Loucy (cell line): ENCODE measurements around the gene CCDC88A.

Experiments
- H2AFZ ChIP-seq: fragments of 200-600 bp; sonication (generic); 2 replicates; pipeline ENCODE4 v1.6.0; 2016; ENCODE audit warnings: antibody characterized with exemption, mild to moderate bottlenecking, low read length, moderate library complexity
- H3F3A ChIP-seq: fragments of 200-600 bp; 2 replicates; pipeline ENCODE4 v1.6.0; 2016; ENCODE audit warnings: antibody characterized with exemption, low read depth, mild to moderate bottlenecking
- H3K27me3 ChIP-seq: fragments of 200-600 bp; sonication (generic); 2 replicates; pipeline ENCODE4 v1.6.1; 2014; ENCODE audit warnings: low read length, mild to moderate bottlenecking; ENCODE audit not compliant: insufficient read depth, poor library complexity, severe bottlenecking
- H3K36me3 ChIP-seq: fragments of 200-600 bp; sonication (generic); 2 replicates; pipeline ENCODE4 v1.6.1; 2016; ENCODE audit warnings: low read length; ENCODE audit not compliant: insufficient read depth
- H3K4me1 ChIP-seq: fragments of 200-600 bp; sonication (generic); 2 replicates; pipeline ENCODE4 v1.5.1; 2014; ENCODE audit warnings: low read length, mild to moderate bottlenecking; ENCODE audit not compliant: insufficient read depth, poor library complexity, severe bottlenecking
- H3K4me2 ChIP-seq: fragments of 200-600 bp; sonication (generic); 2 replicates; pipeline ENCODE4 v1.6.0; 2014; ENCODE audit warnings: antibody characterized with exemption, low read length, low read depth, mild to moderate bottlenecking; ENCODE audit not compliant: poor library complexity, severe bottlenecking
- H3K4me3 ChIP-seq: fragments of 200-600 bp; sonication (generic); 2 replicates; pipeline ENCODE4 v1.5.1; 2014; ENCODE audit warnings: low read length, mild to moderate bottlenecking, mixed read lengths; ENCODE audit not compliant: poor library complexity, severe bottlenecking
- H3K79me2 ChIP-seq: fragments of 200-600 bp; sonication (generic); 2 replicates; pipeline ENCODE4 v1.6.1; 2014; ENCODE audit warnings: low read length; ENCODE audit not compliant: insufficient read depth
- H3K9ac ChIP-seq: fragments of 200-600 bp; sonication (generic); 2 replicates; pipeline ENCODE4 v1.6.0; 2014; ENCODE audit warnings: mild to moderate bottlenecking, low read depth, low read length, moderate library complexity; ENCODE audit not compliant: poor library complexity, severe bottlenecking
- H3K9me2 ChIP-seq: fragments of 200-600 bp; sonication (generic); replicated peaks from 2 replicates; pipeline ENCODE4 v1.6.1; 2016; ENCODE audit warnings: low read depth, low read length, mixed read lengths
- H3K9me3 ChIP-seq: fragments of 200-600 bp; sonication (generic); 2 replicates; pipeline ENCODE4 v1.6.1; 2014; ENCODE audit warnings: mild to moderate bottlenecking, antibody characterized with exemption, low read length, low read depth; ENCODE audit not compliant: insufficient read depth
- H4K20me1 ChIP-seq: fragments of 200-600 bp; sonication (generic); 2 replicates; pipeline ENCODE4 v1.6.0; 2014; ENCODE audit warnings: antibody characterized with exemption, low read length, mild to moderate bottlenecking; ENCODE audit not compliant: insufficient read depth, poor library complexity, severe bottlenecking
- CTCF ChIP-seq: fragments of 200-600 bp; sonication (generic); conservative IDR thresholded peaks from 2 replicates; pipeline ENCODE4 v1.5.1; 2014; ENCODE audit warnings: mild to moderate bottlenecking, antibody characterized with exemption, low read length
- EZH2phosphoT487 ChIP-seq: fragments of 200-600 bp; IDR thresholded peaks from 2 replicates; pipeline ENCODE4 v1.6.1; 2018; ENCODE audit warnings: antibody characterized with exemption, mild to moderate bottlenecking, moderate library complexity, borderline replicate concordance

Gene CCDC88A

GRCh38 chr2:55311444-55311870 is 108.2 kb downstream of the CCDC88A start:
- Histone ChIP-seq H3K9me3 (no peaks in the 10 kb centered on the region), H3K27me3 (no peaks in the 10 kb centered on the region), H3K36me3 (peaks cover 82% of the 10 kb centered on the region), H3K4me2 (no peak overlapping the region), H4K20me1 (no peaks in the 10 kb centered on the region), H3F3A (no peaks in the 10 kb centered on the region), H3K4me1 (no peaks in the 10 kb centered on the region), H3K9ac (no peak overlapping the region), H2AFZ (no peak overlapping the region), H3K9me2 (no peaks in the 10 kb centered on the region), H3K4me3 (no peak overlapping the region), H3K79me2 (no peaks in the 10 kb centered on the region)
- TF ChIP-seq EZH2phosphoT487 = no peak
- peak; percentile 27 for TF ChIP-seq CTCF

GRCh38 chr2:55309446-55309845 is 110.2 kb downstream of the CCDC88A start:
- Histone ChIP-seq H3K79me2 (no peaks in the 10 kb centered on the region), H3K9me3 (no peaks in the 10 kb centered on the region), H3K4me2 (no peak overlapping the region), H3K4me1 (no peaks in the 10 kb centered on the region), H3K27me3 (no peaks in the 10 kb centered on the region), H4K20me1 (no peaks in the 10 kb centered on the region), H3K9ac (no peak overlapping the region), H3F3A (no peaks in the 10 kb centered on the region; the same call in 1 of the 2 replicates), H3K9me2 (no peaks in the 10 kb centered on the region), H3K36me3 (peaks cover 77% of the 10 kb centered on the region), H3K4me3 (no peak overlapping the region), H2AFZ (no peak overlapping the region)
- TF ChIP-seq EZH2phosphoT487 (no peak), CTCF (no peak)

GRCh38 chr2:55302241-55302640 is 117.4 kb downstream of the CCDC88A start:
- Histone ChIP-seq H3K9ac (no peak overlapping the region), H3K4me2 (no peak overlapping the region), H3K4me1 (no peaks in the 10 kb centered on the region), H3F3A (no peaks in the 10 kb centered on the region; the same call in 1 of the 2 replicates), H3K36me3 (peaks cover 74% of the 10 kb centered on the region), H3K4me3 (no peak overlapping the region), H4K20me1 (no peaks in the 10 kb centered on the region), H3K9me3 (no peaks in the 10 kb centered on the region), H3K27me3 (no peaks in the 10 kb centered on the region), H3K9me2 (no peaks in the 10 kb centered on the region), H2AFZ (no peak overlapping the region), H3K79me2 (no peaks in the 10 kb centered on the region)
- TF ChIP-seq CTCF = no peak
- no peak for TF ChIP-seq EZH2phosphoT487
